Measurements from ENCODE around the gene VPS72.

VPS72 gene

GRCh38 chr1:151144474-151145303 is 45.3 kb downstream of the VPS72 start:
- no peak for DNase-seq (ENCODE audit: low read depth)

GRCh38 chr1:151143986-151144385 is 46.0 kb downstream of the VPS72 start:
- DNase-seq (ENCODE audit: low read depth): no peak

GRCh38 chr1:151143057-151143435 is 47.0 kb downstream of the VPS72 start:
- DNase-seq (ENCODE audit: low read depth): no peak

- no peak for DNase-seq (ENCODE audit: low read depth)
Measured at GRCh38 chr1:151142411-151143056, 47.5 kb downstream of the VPS72 start.

GRCh38 chr1:151137789-151138188 is 52.2 kb downstream of the VPS72 start:
- DNase-seq (ENCODE audit: low read depth): no peak

- DNase-seq (ENCODE audit: low read depth): no peak
Measured at GRCh38 chr1:151135433-151136385, 54.3 kb downstream of the VPS72 start.

GRCh38 chr1:151134991-151135390 is 55.0 kb downstream of the VPS72 start:
- no peak for DNase-seq (ENCODE audit: low read depth)

GRCh38 chr1:151134396-151134795 is 55.6 kb downstream of the VPS72 start:
- DNase-seq (ENCODE audit: low read depth): no peak

- no peak for DNase-seq (ENCODE audit: low read depth)
Measured at GRCh38 chr1:151133018-151133806, 56.8 kb downstream of the VPS72 start.

- DNase-seq (ENCODE audit: low read depth): no peak
Measured at GRCh38 chr1:151132335-151133017, 57.5 kb downstream of the VPS72 start.

- DNase-seq (ENCODE audit: low read depth): no peak
Measured at GRCh38 chr1:151131701-151132334, 58.2 kb downstream of the VPS72 start.

- no peak for DNase-seq (ENCODE audit: low read depth)
Measured at GRCh38 chr1:151130987-151131586, 58.9 kb downstream of the VPS72 start.

GRCh38 chr1:151128800-151129199 is 61.2 kb downstream of the VPS72 start:
- no peak for DNase-seq (ENCODE audit: low read depth)

All from GM04503 (cell line).